ENCODE data around the gene NDUFA11. TPM values are rescaled to one million over a fixed set of nuclear protein-coding genes. Genes with fewer than 3 reads are reported as not detected.

Gene NDUFA11
- total RNA-seq, result 558 TPM
- long read RNA-seq, transcript NDUFA11-205 (3 exons, 2,154 nt), result minor isoform, 6 of 449 reads
- long read RNA-seq, transcript NDUFA11-201 (4 exons, 539 nt), result major isoform, 377 of 449 reads
- long read RNA-seq, partial matches to known transcripts, result 60 of 449 reads
- long read RNA-seq, other reads (novel, unspliced or antisense), result 2 of 449 reads

DNA sequence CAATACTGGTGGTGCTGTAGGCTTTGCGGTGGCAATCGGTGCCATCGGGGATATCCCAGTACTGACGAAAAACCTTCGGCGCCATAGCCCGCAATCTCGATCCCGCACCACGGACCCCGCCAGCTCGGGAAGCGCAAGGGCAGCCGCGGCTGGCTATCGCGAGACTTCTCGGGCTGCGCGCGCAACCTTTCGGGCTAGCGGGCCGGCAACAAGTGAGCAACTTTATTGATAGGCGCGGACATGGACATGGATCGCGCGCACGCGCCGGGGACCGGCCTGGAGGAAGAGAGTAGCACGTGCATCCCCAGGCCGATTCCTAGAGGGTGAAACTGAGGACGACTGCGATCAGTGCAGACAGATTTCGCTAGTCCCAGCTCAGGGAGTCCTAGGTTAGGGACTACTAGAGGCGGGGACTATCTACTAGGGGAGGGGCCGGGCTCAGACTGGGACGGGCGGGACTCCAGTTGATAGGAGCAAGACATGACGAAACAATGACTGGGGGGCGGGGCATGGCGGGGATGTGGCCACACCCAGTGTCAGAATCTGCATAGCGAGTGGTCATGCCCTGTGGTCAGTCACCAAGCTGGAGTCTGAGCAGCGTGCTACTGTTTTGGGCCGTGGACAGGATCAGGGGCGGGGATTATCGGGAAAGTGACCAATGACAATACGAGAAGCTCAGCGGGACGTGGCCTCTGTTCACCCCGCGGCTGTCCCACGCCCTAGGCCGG lies at the start of gene NDUFA11:
TSS of gene NDUFA11 (minus strand) at position 167 of the 728 bp plus-strand sequence. CDS start at position 85, 82 bp downstream.
- DNase-seq (peak; percentile 98), ATAC-seq (peak; percentile 81)
- intact Hi-C loops (cut with micrococcal nuclease), result no loop called here

GRCh38 chr19:5953030-5953589 lies 49.5 kb upstream of the NDUFA11 start:
- DNase-seq (no peak), ATAC-seq (no peak)
- intact Hi-C loops (cut with micrococcal nuclease), result no loop called here

DNA sequence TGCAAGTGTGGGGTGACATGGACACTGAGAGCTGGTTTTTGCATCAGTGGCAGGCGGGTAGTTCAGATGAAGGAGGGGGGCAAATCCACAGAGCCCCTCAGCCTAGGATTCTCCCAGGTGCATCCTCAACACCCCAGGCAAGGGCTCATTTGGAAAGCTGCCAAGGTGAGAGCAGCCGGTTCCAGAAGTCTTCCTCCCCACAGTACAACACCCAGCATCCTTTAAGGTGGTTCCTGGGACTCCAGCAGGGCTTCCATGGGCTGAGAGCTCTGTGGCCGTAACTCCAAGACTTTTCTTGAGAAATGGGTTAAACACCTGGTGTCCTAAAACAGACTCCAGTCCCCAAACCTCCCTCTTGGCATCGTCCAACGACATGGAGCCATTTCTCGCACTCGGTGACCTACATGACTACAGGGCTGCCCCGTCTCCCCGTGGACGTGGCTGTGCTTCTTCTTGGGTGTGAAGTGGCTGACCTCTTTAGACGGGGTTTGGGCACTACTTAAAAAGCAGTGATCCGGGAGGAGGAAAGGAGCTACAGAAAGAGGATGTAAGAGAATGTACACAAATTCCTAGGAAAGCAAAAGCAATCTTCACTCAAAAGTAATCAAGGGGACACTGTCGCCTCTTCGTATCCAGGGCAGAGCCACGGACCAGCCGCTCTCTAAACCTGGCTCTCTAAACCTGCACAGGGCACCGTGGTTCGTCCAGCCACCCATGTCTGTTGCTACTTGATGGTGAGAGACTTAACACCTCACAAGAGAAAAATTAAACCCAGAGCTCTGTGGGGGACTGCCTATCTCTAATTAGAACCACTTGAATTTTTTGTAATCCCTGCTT lies 48.8 kb upstream of the NDUFA11 start:
- no peak for DNase-seq
- intact Hi-C loops (cut with micrococcal nuclease), result no loop called here
- ATAC-seq, result no peak

DNA sequence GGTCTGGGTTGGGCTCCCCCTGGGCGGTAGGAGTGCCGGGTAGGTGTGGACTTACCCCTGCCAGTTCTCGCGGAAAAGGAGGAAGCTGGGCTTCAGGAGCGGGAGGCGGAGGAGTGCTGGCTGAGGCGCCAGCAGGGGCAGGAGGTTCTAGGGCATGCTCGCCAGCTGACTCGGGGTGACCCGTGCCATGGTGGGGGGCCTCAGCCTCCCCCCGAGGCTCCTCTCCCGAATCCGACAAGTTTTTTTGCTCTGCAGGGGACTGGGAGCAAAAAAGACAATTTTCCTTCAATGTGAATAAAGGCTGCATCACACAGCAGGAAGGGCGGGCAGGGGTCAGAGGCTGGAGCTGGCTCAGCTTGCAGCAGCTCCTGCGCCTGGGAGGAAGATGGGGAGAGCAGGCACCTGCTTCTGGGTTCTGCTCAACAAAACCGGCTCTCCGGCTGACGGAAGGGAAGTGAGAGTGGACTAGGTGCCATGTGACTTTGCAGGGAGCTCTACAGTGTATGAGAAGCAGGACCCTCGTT lies 47.8 kb upstream of the NDUFA11 start:
- ATAC-seq, result peak; percentile 4
- DNase-seq, result no peak

GRCh38 chr19:5950741-5951140 lies 47.2 kb upstream of the NDUFA11 start:
- intact Hi-C loops (cut with micrococcal nuclease), result no loop called here
- DNase-seq, result no peak
- ATAC-seq, result no peak

More for the DNA sequence above, 47.8 kb upstream of the NDUFA11 start:
- intact Hi-C loops (cut with micrococcal nuclease), result no loop called here

GRCh38 chr19:5949792-5950305 lies 46.3 kb upstream of the NDUFA11 start:
- ATAC-seq, result peak; percentile 48
- DNase-seq, result peak; percentile 79
- intact Hi-C loops (cut with micrococcal nuclease), result no loop called here

GRCh38 chr19:5948752-5949564 lies 45.4 kb upstream of the NDUFA11 start:
- DNase-seq (no peak), ATAC-seq (peak; percentile 21)
- intact Hi-C loops (cut with micrococcal nuclease), result no loop called here

DNA sequence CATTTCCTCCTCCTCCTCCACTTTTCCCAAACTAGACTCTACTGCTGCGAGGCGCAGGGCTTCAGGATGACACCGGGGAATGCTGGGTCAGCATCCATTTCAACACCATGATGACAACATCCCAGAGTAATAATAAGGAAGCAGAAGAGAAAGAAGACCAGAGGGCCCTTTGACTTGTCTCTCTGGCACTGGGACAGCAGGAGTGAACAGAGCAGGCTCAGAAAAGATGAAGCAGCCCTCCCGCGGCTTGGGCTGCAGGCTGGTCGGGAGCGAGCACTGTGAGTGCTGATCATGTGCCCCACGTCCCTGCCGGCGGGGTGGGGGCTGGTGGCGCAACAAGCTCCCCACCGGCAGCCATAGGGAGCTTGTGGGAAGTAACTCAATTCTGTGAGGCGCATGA lies 43.8 kb upstream of the NDUFA11 start:
- ATAC-seq (peak; percentile 56), DNase-seq (peak; percentile 80)
- intact Hi-C loops (cut with micrococcal nuclease), result no loop called here

DNA sequence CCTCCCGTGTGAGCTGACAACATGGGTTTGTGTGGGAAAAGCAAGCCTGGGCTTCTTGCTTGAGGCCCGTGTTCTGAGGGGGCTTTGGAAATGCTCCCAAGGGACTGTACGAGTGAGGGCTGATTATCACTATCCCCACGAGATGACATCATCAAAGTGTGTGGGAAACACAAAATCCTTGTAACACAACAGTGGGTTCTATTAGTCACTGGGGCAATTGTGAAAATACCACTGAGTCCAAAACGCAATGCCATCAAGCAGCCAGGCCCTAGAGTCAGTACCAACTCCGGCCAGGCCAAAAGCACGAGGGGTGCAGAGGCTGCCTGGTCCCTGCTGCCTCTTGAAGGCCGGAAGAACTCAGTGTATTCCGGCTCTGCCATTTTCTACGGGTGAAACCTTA lies 40.0 kb upstream of the NDUFA11 start:
- ATAC-seq, result no peak
- intact Hi-C loops (cut with micrococcal nuclease), result no loop called here
- peak; percentile 18 for DNase-seq

DNA sequence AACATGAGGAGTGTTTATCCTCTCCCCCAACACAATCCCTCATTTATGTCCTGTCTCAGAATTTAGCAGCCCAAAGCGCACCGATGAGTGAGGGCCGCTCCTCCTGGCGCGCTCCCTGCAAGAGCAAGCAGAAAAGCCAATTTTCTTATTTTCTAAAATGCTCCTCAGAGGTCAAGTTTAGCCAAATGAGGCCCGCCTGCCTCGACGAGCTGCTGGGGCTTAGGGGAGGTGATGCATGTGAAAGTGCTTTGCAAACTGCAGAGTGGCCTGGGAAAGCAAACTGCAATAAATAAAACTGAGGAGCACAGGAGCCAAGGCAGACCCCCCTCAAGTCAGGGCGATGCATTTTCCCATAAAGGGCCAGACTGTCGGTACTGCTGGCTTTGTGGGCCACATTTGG lies 39.5 kb upstream of the NDUFA11 start:
- DNase-seq (peak; percentile 28), ATAC-seq (no peak)
- intact Hi-C loops (cut with micrococcal nuclease), result no loop called here

DNA sequence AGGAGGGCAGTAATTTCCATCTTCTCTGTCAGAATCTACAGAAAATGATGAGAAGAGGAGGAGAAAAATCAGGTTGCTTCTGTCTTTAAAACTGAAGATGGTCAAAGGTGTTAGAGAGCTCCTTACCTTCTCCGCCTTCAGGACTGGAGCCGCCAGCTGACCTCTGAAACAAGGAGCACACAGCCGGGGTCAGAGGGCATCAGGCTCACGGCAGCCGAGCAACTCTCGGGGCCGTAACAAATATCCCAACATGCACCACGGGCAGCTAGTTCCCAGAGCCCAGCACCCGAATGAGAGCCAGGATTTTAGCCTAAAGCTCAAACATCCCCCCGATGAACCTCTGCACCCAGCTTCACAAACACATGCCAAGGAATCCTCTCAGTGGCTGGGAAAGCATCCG lies 38.1 kb upstream of the NDUFA11 start:
- ATAC-seq, result no peak
- no peak for DNase-seq
- intact Hi-C loops (cut with micrococcal nuclease), result no loop called here

DNA sequence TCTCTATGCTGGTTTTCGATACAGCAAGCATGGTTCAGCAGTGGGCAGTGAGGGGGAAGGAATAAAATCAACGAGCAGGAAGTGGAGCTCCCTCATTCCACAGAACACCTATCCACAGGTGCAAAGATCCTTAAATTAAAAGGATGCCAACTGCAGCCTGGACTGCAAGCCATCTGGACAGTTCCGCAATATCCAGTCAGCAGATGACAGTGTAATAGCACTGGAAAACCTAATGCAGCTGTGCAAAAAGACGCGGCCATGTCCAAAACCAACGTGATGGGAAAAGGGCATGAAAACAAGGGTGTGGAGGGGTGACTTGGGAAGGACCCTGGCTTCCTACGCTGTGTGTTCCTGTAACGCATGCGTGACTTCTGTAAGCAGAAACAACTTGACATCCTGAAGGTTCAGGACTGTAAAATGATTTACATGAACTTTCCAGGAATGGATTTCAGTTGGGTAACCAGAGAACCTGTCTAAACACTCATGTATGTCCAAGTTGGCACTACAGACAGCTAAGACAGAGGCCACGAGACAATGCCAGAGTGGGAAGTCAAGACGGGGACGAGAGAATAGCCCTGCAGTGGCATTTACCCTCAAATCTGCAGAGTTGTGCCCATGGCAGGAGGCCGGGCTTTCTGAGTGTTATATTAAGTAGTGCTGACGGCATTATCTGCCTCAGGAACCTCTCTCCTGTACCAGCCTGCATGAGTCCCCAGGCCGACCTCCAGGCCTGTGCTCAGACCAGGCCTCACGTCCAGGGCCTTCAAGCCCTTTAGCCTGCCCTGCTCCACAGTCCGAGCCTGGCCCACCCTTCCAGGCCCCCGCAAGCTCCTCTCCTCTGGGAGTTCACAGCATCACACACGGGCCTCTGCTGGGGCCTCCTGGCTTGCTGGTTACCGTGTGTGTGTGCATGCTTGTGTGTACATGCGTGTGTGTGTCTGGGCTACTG lies 36.9 kb upstream of the NDUFA11 start:
- intact Hi-C loops (cut with micrococcal nuclease), result no loop called here
- ATAC-seq (peak; percentile 61), DNase-seq (no peak)

DNA sequence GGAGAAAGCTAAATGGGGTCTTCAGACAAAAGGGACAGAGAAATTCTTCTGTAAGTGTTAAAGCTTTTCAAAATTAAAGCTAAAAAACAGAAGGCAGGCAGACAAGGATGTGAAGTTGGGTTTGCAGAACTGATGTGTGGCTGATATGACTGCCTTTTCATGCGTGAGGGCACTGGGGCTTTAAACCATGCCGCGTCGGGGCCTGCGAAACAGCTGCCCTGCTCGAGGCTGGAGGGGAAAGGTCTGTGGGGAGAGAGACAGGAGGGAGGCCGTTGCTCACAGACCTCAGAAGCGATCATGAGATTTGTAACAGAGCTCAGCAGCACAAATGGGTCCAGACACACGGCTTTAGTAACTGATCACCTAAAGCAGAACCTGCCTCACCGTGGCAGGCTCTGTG lies 34.0 kb upstream of the NDUFA11 start:
- ATAC-seq (no peak), DNase-seq (no peak)
- intact Hi-C loops (cut with micrococcal nuclease), result no loop called here

GRCh38 chr19:5936292-5936592 lies 32.7 kb upstream of the NDUFA11 start:
- DNase-seq (no peak), ATAC-seq (no peak)
- intact Hi-C loops (cut with micrococcal nuclease), result no loop called here

- no peak for DNase-seq
- peak; percentile 48 for ATAC-seq
- intact Hi-C loops (cut with micrococcal nuclease), result no loop called here
These were observed 32.1 kb upstream of the NDUFA11 start for GRCh38 chr19:5935473-5936291.

DNA sequence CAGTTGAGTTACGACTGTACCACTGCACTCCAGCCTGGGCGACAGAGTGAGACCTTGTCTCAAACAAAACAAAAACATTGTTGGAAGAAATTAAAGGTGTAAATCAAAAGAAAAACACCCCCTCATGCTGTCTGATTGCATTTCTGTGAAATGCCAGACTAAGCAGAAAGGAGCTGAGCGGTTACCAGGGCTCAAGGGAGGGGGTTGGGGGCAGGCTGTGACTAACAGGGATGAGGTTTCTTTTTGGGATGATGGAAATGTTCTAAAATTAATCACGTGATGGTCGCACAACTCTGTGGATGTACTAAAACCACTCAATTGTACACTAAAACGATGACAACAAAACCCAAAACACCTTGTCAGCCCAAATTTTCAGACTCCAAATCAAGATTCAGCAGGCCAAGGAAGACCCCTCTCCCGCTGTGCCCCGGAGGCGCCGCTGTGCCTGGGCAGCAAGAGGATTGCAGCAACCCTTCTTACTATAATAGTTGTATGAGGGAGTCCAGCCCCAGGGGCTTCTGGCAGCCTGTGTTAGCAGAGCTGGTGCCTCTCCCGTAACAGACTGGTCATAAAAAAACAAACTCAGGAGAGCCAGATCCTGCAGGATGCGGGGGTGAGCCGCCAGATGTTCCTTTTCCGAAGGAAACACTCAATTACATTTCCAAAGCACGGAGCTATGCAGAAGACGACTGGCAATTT lies 31.3 kb upstream of the NDUFA11 start:
- ATAC-seq (peak; percentile 68), DNase-seq (peak; percentile 65)
- intact Hi-C loops (cut with micrococcal nuclease), result no loop called here

Data from left ventricle myocardium superior (tissue), 1 donor.